HFFc6 (cell line): Measurements from ENCODE around the gene FRS2. TPM values are rescaled to one million over a fixed set of nuclear protein-coding genes. Genes with fewer than 3 reads are reported as not detected.

ENCODE experiments used
- DNase-seq: peaks from one replicate; pipeline ENCODE4 v3.0.0-alpha.2; 2018
- H3K27ac Mint-ChIP-seq: 2 replicates; pipeline ENCODE4 v1.8.0; 2020; ENCODE audit warnings: mild to moderate bottlenecking, mixed read lengths
- H3K27me3 Mint-ChIP-seq: 2 replicates; pipeline ENCODE4 v1.8.0; 2021; ENCODE audit warnings: mild to moderate bottlenecking, moderate library complexity, mixed read lengths; ENCODE audit not compliant: insufficient read depth
- H3K36me3 Mint-ChIP-seq: 2 replicates; pipeline ENCODE4 v1.8.0; 2021; ENCODE audit warnings: low read depth, mixed read lengths
- H3K4me1 Mint-ChIP-seq: 2 replicates; pipeline ENCODE4 v1.8.0; 2020; ENCODE audit warnings: low read depth, mixed read lengths
- H3K4me3 Mint-ChIP-seq: 2 replicates; pipeline ENCODE4 v1.8.0; 2020; ENCODE audit warnings: mild to moderate bottlenecking, moderate library complexity, mixed read lengths
- H3K9me3 Mint-ChIP-seq: 2 replicates; pipeline ENCODE4 v1.8.0; 2020; ENCODE audit warnings: mild to moderate bottlenecking, mixed read lengths
- total RNA-seq, 6 experiments: library from RNA; stranded (reverse); fragmentation: NEBNext Ultra II Directional; extraction: Animal tissue kit (Norgen Biotek cat#: 25700); gene quantifications; 2 replicates in 1 of 6; 3 replicates in 5 of 6; pipeline ENCODE4 v1.2.3, GENCODE V29; 2021
- TF ChIP-seq, protein P1 (sequence below): fragments of 200-600 bp; sonication (generic); IDR thresholded peaks from 2 replicates; pipeline ENCODE4 v1.5.0; 2021; ENCODE audit warnings: antibody characterized with exemption, mild to moderate bottlenecking

The FRS2 gene
- total RNA-seq, 6 experiments from 2014 or later = 26.5 to 35.8 (median 31.1) TPM

- H3K4me1 Mint-ChIP-seq = peaks cover 13% of the 10 kb centered on the region
- H3K27ac Mint-ChIP-seq = no peak overlapping the region
- H3K4me3 Mint-ChIP-seq = no peak overlapping the region
- TF ChIP-seq, protein P1, sequence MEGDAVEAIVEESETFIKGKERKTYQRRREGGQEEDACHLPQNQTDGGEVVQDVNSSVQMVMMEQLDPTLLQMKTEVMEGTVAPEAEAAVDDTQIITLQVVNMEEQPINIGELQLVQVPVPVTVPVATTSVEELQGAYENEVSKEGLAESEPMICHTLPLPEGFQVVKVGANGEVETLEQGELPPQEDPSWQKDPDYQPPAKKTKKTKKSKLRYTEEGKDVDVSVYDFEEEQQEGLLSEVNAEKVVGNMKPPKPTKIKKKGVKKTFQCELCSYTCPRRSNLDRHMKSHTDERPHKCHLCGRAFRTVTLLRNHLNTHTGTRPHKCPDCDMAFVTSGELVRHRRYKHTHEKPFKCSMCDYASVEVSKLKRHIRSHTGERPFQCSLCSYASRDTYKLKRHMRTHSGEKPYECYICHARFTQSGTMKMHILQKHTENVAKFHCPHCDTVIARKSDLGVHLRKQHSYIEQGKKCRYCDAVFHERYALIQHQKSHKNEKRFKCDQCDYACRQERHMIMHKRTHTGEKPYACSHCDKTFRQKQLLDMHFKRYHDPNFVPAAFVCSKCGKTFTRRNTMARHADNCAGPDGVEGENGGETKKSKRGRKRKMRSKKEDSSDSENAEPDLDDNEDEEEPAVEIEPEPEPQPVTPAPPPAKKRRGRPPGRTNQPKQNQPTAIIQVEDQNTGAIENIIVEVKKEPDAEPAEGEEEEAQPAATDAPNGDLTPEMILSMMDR = no peak
- no peaks in the 10 kb centered on the region for H3K9me3 Mint-ChIP-seq
- DNase-seq = no peak
- peaks cover 1% of the 10 kb centered on the region; the same call in 1 of the 2 replicates for H3K27me3 Mint-ChIP-seq
- H3K36me3 Mint-ChIP-seq = no peaks in the 10 kb centered on the region
Observed at GRCh38 chr12:69428351-69429073, 41.7 kb upstream of the FRS2 start.

DNA sequence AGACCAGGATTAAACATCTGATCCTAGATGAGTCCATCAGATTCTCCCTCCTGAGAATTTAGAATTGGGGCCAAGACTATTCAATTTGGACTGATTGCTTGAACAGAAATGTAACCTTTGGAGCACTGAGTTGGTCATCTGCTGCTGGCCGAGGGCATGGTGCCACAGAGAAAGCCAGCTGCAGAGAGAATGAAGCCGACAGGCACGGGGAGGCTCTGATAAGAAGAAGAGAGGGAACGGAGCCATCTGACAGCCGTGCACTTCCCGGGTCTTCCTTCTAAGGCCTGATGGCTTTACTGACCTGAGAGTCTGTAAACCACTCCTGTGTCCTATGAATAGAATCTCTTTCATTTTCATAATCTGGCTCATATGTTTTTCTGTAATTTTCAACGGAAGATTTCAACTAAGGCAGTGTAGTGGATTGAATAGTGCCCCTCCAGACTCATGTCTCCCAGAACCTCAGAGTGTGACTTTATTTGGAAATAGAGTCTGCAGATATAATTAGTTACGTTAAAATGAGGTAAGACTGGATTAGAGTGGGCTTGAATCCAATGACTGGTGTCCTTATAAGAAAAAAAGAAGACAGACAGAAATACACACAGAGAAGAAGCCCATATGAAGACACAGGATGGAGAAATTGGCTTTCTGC, 39.1 kb upstream of the FRS2 start:
- Mint-ChIP-seq H3K4me3 (no peak overlapping the region), H3K36me3 (no peaks in the 10 kb centered on the region; the same call in 1 of the 2 replicates), H3K27ac (no peak overlapping the region), H3K27me3 (peaks cover 1% of the 10 kb centered on the region), H3K4me1 (peaks cover 25% of the 10 kb centered on the region), H3K9me3 (no peaks in the 10 kb centered on the region)
- TF ChIP-seq, protein P1 = no peak
- DNase-seq = no peak

- Mint-ChIP-seq H3K36me3 (no peaks in the 10 kb centered on the region; the same call in 1 of the 2 replicates), H3K4me3 (no peak overlapping the region), H3K9me3 (no peaks in the 10 kb centered on the region), H3K27ac (no peak overlapping the region), H3K4me1 (peaks cover 26% of the 10 kb centered on the region), H3K27me3 (peaks cover 1% of the 10 kb centered on the region)
- no peak for DNase-seq
- TF ChIP-seq, protein P1 = no peak
Observed at GRCh38 chr12:69431591-69432222, 38.5 kb upstream of the FRS2 start.

GRCh38 chr12:69433653-69434052, 36.5 kb upstream of the FRS2 start:
- Mint-ChIP-seq H3K27me3 (peaks cover 4% of the 10 kb centered on the region), H3K4me3 (no peak overlapping the region), H3K4me1 (peaks cover 22% of the 10 kb centered on the region), H3K27ac (no peak overlapping the region), H3K9me3 (no peaks in the 10 kb centered on the region), H3K36me3 (no peaks in the 10 kb centered on the region; the same call in 1 of the 2 replicates)
- DNase-seq = no peak
- TF ChIP-seq, protein P1 = no peak

- Mint-ChIP-seq H3K27me3 (peaks cover 7% of the 10 kb centered on the region), H3K27ac (no peak overlapping the region), H3K36me3 (no peaks in the 10 kb centered on the region; the same call in 1 of the 2 replicates), H3K4me3 (no peak overlapping the region), H3K4me1 (peaks cover 13% of the 10 kb centered on the region), H3K9me3 (no peaks in the 10 kb centered on the region)
- TF ChIP-seq, protein P1 = no peak
- no peak for DNase-seq
Observed at GRCh38 chr12:69435644-69436043, 34.5 kb upstream of the FRS2 start.
